ENCODE data around the gene HSP90AA1. TPM values are rescaled to one million over a fixed set of nuclear protein-coding genes. Genes with fewer than 3 reads are reported as not detected.
"Not testable (repeated sequence)": the region's sequence is repeated elsewhere in the genome, so short reads cannot be mapped to it uniquely, and the experiment has no call there.

Gene HSP90AA1
- total and polyA plus RNA-seq, 2 donors (not counting 1 experiment from before 2014, with no cell fraction given): 190 to 222 TPM

DNA sequence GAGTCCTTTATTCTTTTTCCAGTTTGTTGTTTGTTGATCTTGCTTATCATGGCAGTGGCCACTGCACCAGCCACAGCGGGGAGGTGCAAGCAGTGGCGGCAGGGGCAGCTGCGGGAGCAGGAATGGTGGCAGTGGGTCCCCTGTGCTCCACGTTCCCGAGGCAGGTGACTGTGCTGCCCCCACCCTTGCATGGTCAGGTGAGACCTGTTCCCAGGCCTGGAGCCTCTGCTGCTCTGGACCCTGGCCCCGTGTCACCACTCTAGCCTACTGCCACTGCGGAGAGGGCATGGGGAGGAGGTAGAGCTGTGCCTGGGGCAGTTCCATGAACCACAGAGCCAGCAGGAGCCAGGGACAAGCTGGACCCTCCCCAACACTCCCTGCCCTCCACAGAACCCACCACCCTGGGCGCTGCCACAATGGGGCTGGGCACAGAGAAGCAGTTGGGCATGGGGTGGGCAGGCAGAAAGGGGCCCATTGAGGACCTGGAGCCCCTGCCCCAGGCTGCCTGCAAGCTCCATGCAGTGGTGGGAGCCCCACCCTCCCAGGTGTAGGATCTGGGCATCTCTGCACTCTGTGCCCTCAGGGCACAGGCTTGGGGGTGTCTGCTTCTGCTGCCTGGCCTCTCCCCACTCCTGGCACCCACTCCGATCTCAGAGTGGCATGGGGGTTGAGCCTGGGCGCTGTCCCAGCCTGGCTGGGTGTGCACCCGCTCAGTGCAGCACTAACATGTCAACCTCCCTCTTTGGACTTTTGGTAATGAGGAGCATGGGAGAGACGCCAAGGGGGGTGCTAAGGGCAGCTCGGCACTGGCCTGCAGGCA lies 29.7 kb upstream of the HSP90AA1 start:
- WGBS (ENCODE audit: insufficient coverage): 93% methylated on average over 11 of the region's 13 CpGs
- Histone ChIP-seq H3K9me3 (ENCODE audit: control extremely low read depth in 1 of 3, control insufficient read depth in 2 of 3, insufficient read depth in 1 of 3, low read length in 2 of 3) (peaks cover 0 to 19% (median 11%) of the 10 kb centered on the region in 3 donors), H3K4me2 (replicated peaks; ENCODE audit: low read depth, low read length, poor library complexity, severe bottlenecking) (no peak overlapping the region), H3K4me1 (ENCODE audit: control insufficient read depth in 2 of 2, insufficient read depth in 2 of 2, low read length in 2 of 2) (no peaks in the 10 kb centered on the region), H3K4me3 (ENCODE audit: control extremely low read depth in 1 of 5, extremely low read depth in 1 of 5, insufficient read depth in 1 of 5, low read depth in 2 of 5, low read length in 4 of 5) (no peak overlapping the region), H3K9ac (ENCODE audit: low read length) (no peak overlapping the region), H3K36me3 (replicated peaks in 1 of 2; ENCODE audit: control extremely low read depth in 1 of 2, control insufficient read depth in 1 of 2, extremely low read depth in 1 of 2, insufficient read depth in 2 of 2, low read length in 1 of 2) (no peaks in the 10 kb centered on the region), H3K79me2 (ENCODE audit: control insufficient read depth, insufficient read depth, low read length) (no peaks in the 10 kb centered on the region), H2AFZ (ENCODE audit: insufficient read depth, low read depth, low read length, poor library complexity, severe bottlenecking) (no peak overlapping the region), H3K27ac (ENCODE audit: low read length in 2 of 2) (no peak overlapping the region), H4K20me1 (ENCODE audit: control insufficient read depth, insufficient read depth, low read length, poor library complexity, severe bottlenecking) (no peaks in the 10 kb centered on the region), H3K27me3 (replicated peaks in 1 of 4; ENCODE audit: control extremely low read depth in 1 of 4, control insufficient read depth in 3 of 4, insufficient read depth in 4 of 4, low read length in 3 of 4) (no peaks in the 10 kb centered on the region)
- no peaks in the 10 kb centered on the region for H3K4me1 Mint-ChIP-seq
- no peak overlapping the region for H3K27ac Mint-ChIP-seq
- CTCF ChIA-PET: no interaction called here
- no peak for ATAC-seq (ENCODE audit: low read depth)
- no peak for TF ChIP-seq EZH2 (IDR thresholded peaks at IDR 0.05; ENCODE audit: borderline replicate concordance, insufficient read depth, low read depth, low read length, poor library complexity, severe bottlenecking)
- TF ChIP-seq, protein P1, sequence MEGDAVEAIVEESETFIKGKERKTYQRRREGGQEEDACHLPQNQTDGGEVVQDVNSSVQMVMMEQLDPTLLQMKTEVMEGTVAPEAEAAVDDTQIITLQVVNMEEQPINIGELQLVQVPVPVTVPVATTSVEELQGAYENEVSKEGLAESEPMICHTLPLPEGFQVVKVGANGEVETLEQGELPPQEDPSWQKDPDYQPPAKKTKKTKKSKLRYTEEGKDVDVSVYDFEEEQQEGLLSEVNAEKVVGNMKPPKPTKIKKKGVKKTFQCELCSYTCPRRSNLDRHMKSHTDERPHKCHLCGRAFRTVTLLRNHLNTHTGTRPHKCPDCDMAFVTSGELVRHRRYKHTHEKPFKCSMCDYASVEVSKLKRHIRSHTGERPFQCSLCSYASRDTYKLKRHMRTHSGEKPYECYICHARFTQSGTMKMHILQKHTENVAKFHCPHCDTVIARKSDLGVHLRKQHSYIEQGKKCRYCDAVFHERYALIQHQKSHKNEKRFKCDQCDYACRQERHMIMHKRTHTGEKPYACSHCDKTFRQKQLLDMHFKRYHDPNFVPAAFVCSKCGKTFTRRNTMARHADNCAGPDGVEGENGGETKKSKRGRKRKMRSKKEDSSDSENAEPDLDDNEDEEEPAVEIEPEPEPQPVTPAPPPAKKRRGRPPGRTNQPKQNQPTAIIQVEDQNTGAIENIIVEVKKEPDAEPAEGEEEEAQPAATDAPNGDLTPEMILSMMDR (IDR thresholded peaks at IDR 0.05): no peak
- no peaks in the 10 kb centered on the region for H3K27me3 Mint-ChIP-seq
- no peak for DNase-seq
- no peak overlapping the region for H3K4me3 Mint-ChIP-seq
- POLR2A ChIA-PET: interaction anchor here (0.5 kb wide), 1 partner anchor 8 kb away, joined by 4 read pairs; no protein-coding TSS in a partner anchor
- intact Hi-C loops (cut with micrococcal nuclease): no loop called here
- peaks cover 3% of the 10 kb centered on the region for H3K9me3 Mint-ChIP-seq (ENCODE audit: insufficient read depth)

- 100% methylated on average over 3 of the region's 3 CpGs for WGBS (ENCODE audit: insufficient coverage)
- Mint-ChIP-seq H3K27ac (no peak overlapping the region), H3K27me3 (no peaks in the 10 kb centered on the region), H3K9me3 (ENCODE audit: insufficient read depth) (no peaks in the 10 kb centered on the region), H3K4me1 (peaks cover 10% of the 10 kb centered on the region), H3K4me3 (no peak overlapping the region)
- ChIA-PET CTCF (interaction anchor here (0.6 to 1.1 kb wide), 2 partner anchors 65 to 404 kb away, joined by 3 read pairs; no protein-coding TSS in a partner anchor), POLR2A (no interaction called here)
- Histone ChIP-seq H2AFZ (ENCODE audit: insufficient read depth, low read depth, low read length, poor library complexity, severe bottlenecking) (no peak overlapping the region), H3K79me2 (ENCODE audit: control insufficient read depth, insufficient read depth, low read length) (no peaks in the 10 kb centered on the region), H3K9ac (ENCODE audit: low read length) (no peak overlapping the region), H4K20me1 (ENCODE audit: control insufficient read depth, insufficient read depth, low read length, poor library complexity, severe bottlenecking) (no peaks in the 10 kb centered on the region), H3K4me2 (replicated peaks; ENCODE audit: low read depth, low read length, poor library complexity, severe bottlenecking) (no peak overlapping the region), H3K27ac (ENCODE audit: low read length in 2 of 2) (no peak overlapping the region), H3K4me3 (ENCODE audit: control extremely low read depth in 1 of 5, extremely low read depth in 1 of 5, insufficient read depth in 1 of 5, low read depth in 2 of 5, low read length in 4 of 5) (no peak overlapping the region), H3K36me3 (replicated peaks in 1 of 2; ENCODE audit: control extremely low read depth in 1 of 2, control insufficient read depth in 1 of 2, extremely low read depth in 1 of 2, insufficient read depth in 2 of 2, low read length in 1 of 2) (no peaks in the 10 kb centered on the region), H3K27me3 (replicated peaks in 1 of 4; ENCODE audit: control extremely low read depth in 1 of 4, control insufficient read depth in 3 of 4, insufficient read depth in 4 of 4, low read length in 3 of 4) (no peaks in the 10 kb centered on the region), H3K9me3 (ENCODE audit: control extremely low read depth in 1 of 3, control insufficient read depth in 2 of 3, insufficient read depth in 1 of 3, low read length in 2 of 3) (peaks cover 1 to 7% (median 7%) of the 10 kb centered on the region in 3 donors), H3K4me1 (ENCODE audit: control insufficient read depth in 2 of 2, insufficient read depth in 2 of 2, low read length in 2 of 2) (peaks cover 6 to 7% of the 10 kb centered on the region in 2 donors)
- ATAC-seq (ENCODE audit: low read depth) (no peak), DNase-seq (no peak)
- no peak for TF ChIP-seq EZH2 (IDR thresholded peaks at IDR 0.05; ENCODE audit: borderline replicate concordance, insufficient read depth, low read depth, low read length, poor library complexity, severe bottlenecking)
- TF ChIP-seq, protein P1 (IDR thresholded peaks at IDR 0.05): no peak
- intact Hi-C loops (cut with micrococcal nuclease): no loop called here
These were observed 24.3 kb upstream of the HSP90AA1 start for GRCh38 chr14:102111101-102111500.

- H3K27ac Mint-ChIP-seq, CTCF ChIA-PET: not testable (repeated sequence)
These were observed 22.5 kb upstream of the HSP90AA1 start for GRCh38 chr14:102109332-102109731.

More at GRCh38 chr14:102109332-102109731, 22.5 kb upstream of the HSP90AA1 start:
- intact Hi-C loops (cut with micrococcal nuclease); H3K4me3 ChIP-seq (ENCODE audit: control extremely low read depth in 1 of 5, extremely low read depth in 1 of 5, insufficient read depth in 1 of 5, low read depth in 2 of 5, low read length in 4 of 5); H3K27me3 ChIP-seq (replicated peaks in 1 of 4; ENCODE audit: control extremely low read depth in 1 of 4, control insufficient read depth in 3 of 4, insufficient read depth in 4 of 4, low read length in 3 of 4); H3K9ac ChIP-seq (ENCODE audit: low read length); POLR2A ChIA-PET; H3K4me3 Mint-ChIP-seq; H3K27me3 Mint-ChIP-seq; H3K79me2 ChIP-seq (ENCODE audit: control insufficient read depth, insufficient read depth, low read length); H3K36me3 ChIP-seq (replicated peaks in 1 of 2; ENCODE audit: control extremely low read depth in 1 of 2, control insufficient read depth in 1 of 2, extremely low read depth in 1 of 2, insufficient read depth in 2 of 2, low read length in 1 of 2); H3K4me1 ChIP-seq (ENCODE audit: control insufficient read depth in 2 of 2, insufficient read depth in 2 of 2, low read length in 2 of 2); H4K20me1 ChIP-seq (ENCODE audit: control insufficient read depth, insufficient read depth, low read length, poor library complexity, severe bottlenecking); DNase-seq; H2AFZ ChIP-seq (ENCODE audit: insufficient read depth, low read depth, low read length, poor library complexity, severe bottlenecking); H3K9me3 Mint-ChIP-seq (ENCODE audit: insufficient read depth); ATAC-seq (ENCODE audit: low read depth); H3K27ac ChIP-seq (ENCODE audit: low read length in 2 of 2); H3K9me3 ChIP-seq (ENCODE audit: control extremely low read depth in 1 of 3, control insufficient read depth in 2 of 3, insufficient read depth in 1 of 3, low read length in 2 of 3); H3K4me2 ChIP-seq (replicated peaks; ENCODE audit: low read depth, low read length, poor library complexity, severe bottlenecking): not testable (repeated sequence)
- no CpG with 5 or more reads among the region's 1 CpG for WGBS (ENCODE audit: insufficient coverage)
- peaks cover 23% of the 10 kb centered on the region for H3K4me1 Mint-ChIP-seq

All from B cell (primary cell).